Testis (tissue), 3 donors: ENCODE results near the gene ARHGAP23. TPM values are rescaled to one million over a fixed set of nuclear protein-coding genes. Genes with fewer than 3 reads are reported as not detected.

Experiments used
- DNase-seq: peaks from one replicate; pipeline ENCODE4 v3.0.0-alpha.2; 2019
- H3K27ac ChIP-seq, 2 donors: fragments of 200-600 bp; sonication (generic); one replicate each; pipeline ENCODE4 v1.5.1; 2019
- H3K27me3 ChIP-seq: fragments of 200-600 bp; sonication (generic); one replicate; pipeline ENCODE4 v1.5.1; 2019
- H3K36me3 ChIP-seq: fragments of 200-600 bp; sonication (generic); one replicate; pipeline ENCODE4 v1.5.1; 2017; ENCODE audit warnings: low read depth; ENCODE audit errors: missing control alignments
- H3K4me1 ChIP-seq: fragments of 200-600 bp; sonication (generic); one replicate; pipeline ENCODE4 v1.5.1; 2019
- H3K4me3 ChIP-seq, 2 donors: fragments of 200-600 bp; sonication (generic); one replicate each; pipeline ENCODE4 v1.5.1; 2017 to 2019
- H3K9me3 ChIP-seq: fragments of 200-600 bp; sonication (generic); one replicate; pipeline ENCODE4 v1.5.1; 2017
- POLR2A ChIP-seq: fragments of 450-650 bp; IDR thresholded peaks from one replicate; pipeline ENCODE4 v1.6.1; 2017; ENCODE audit warnings: antibody characterized with exemption, mild to moderate bottlenecking, moderate library complexity
- WGBS, 2 donors: methylation state at CpG; one replicate each; pipeline ENCODE4 v1.1.5; 2018; 5-methylcytosine and 5-hydroxymethylcytosine counted together
- intact Hi-C: fragments of 100-400 bp; cut with DNase I; formaldehyde crosslinking; loops from one replicate; pipeline ENCODE4 v1.15.1; 2023; ENCODE audit warnings: low total_unique reads
- polyA plus RNA-seq: library from polyadenylated mRNA; stranded (reverse); fragments of 350-450 nt; fragmentation: Illumina TruSeq; extraction: RNeasy Lipid Tissue Mini Kit (QIAGEN cat#74804); gene quantifications from one replicate; pipeline ENCODE4 v1.2.3, GENCODE V29; 2014; ENCODE audit warnings: low read depth, low replicate concordance; ENCODE audit not compliant: insufficient read depth
- total RNA-seq, 2 donors: library from RNA; depleted of rRNA; stranded (reverse); fragments of >200 nt; gene quantifications; one replicate each; pipeline ENCODE4 v1.2.3, GENCODE V29; 2016
- TF ChIP-seq, protein P1 (sequence below), 3 experiments: fragments of 450-650 bp in 2 of 3; fragments of 200-600 bp in 1 of 3; sonication (generic) in 1 of 3; IDR thresholded peaks; one replicate each; pipeline ENCODE4 v1.5.1; 2016 to 2019; ENCODE audit warnings: antibody characterized with exemption in 3 of 3, mild to moderate bottlenecking in 2 of 3, moderate library complexity in 1 of 3

The ARHGAP23 gene
- total and polyA plus RNA-seq, 3 donors from 2014 or later = 78.0 to 235 (median 146) TPM

DNA sequence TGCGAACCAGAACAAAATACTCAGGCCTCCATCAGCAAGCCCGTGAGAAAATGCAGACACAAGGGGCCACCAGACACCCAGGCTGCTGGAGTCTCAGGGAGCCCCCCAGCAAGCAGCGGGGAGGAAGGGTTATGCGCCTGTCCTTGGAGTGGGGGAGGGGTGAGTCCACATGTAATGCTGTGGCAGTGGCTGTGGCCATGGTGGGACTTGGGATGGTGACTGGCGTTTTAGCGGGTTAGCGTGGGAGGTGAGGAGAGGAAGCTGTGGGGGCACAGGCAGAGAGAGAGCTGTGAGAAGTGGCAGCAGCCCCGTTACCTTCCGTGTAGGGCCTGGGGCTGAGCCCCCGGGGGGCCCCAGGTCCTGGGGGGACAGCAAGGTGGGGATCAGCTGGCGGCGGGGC lies 119.2 kb downstream of the ARHGAP23 start:
- Histone ChIP-seq H3K27ac (no peak overlapping the region), H3K27me3 (no peaks in the 10 kb centered on the region), H3K9me3 (no peaks in the 10 kb centered on the region), H3K36me3 (no peaks in the 10 kb centered on the region), H3K4me1 (no peaks in the 10 kb centered on the region), H3K4me3 (no peak overlapping the region)
- TF ChIP-seq, protein P1, sequence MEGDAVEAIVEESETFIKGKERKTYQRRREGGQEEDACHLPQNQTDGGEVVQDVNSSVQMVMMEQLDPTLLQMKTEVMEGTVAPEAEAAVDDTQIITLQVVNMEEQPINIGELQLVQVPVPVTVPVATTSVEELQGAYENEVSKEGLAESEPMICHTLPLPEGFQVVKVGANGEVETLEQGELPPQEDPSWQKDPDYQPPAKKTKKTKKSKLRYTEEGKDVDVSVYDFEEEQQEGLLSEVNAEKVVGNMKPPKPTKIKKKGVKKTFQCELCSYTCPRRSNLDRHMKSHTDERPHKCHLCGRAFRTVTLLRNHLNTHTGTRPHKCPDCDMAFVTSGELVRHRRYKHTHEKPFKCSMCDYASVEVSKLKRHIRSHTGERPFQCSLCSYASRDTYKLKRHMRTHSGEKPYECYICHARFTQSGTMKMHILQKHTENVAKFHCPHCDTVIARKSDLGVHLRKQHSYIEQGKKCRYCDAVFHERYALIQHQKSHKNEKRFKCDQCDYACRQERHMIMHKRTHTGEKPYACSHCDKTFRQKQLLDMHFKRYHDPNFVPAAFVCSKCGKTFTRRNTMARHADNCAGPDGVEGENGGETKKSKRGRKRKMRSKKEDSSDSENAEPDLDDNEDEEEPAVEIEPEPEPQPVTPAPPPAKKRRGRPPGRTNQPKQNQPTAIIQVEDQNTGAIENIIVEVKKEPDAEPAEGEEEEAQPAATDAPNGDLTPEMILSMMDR (IDR thresholded peaks at IDR 0.05) = no peak
- no peak for TF ChIP-seq POLR2A
- 90 to 92% methylated on average over 10 to 12 of the region's 12 CpGs for WGBS, 2 donors
- intact Hi-C loops = no loop called here
- DNase-seq = no peak

DNA sequence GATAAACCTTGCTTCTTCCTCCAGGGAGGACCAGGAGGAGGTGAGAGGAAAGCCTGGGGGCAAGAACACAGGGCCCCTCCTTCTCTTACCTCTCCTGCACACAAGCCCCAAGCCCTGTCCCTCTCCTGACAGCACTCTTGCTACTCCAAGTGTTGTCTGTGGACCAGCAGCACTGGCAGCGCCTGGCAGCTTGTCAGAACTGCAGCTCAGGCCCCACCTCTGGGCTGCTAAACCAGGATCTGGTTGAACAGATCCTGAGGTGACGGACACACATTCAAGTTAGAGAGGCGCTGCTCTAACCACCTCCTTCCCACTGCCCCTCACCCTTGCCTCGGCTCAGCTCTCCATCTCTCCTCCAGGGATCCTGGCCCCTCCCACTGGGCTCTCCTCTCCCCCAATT lies 121.0 kb downstream of the ARHGAP23 start:
- Histone ChIP-seq H3K4me3 (no peak overlapping the region), H3K36me3 (no peaks in the 10 kb centered on the region), H3K9me3 (no peaks in the 10 kb centered on the region), H3K27ac (no peak overlapping the region), H3K4me1 (no peaks in the 10 kb centered on the region), H3K27me3 (no peaks in the 10 kb centered on the region)
- intact Hi-C loops = no loop called here
- DNase-seq = no peak
- 89% methylated on average over 3 to 4 of the region's 4 CpGs for WGBS, 2 donors
- no peak for TF ChIP-seq POLR2A
- TF ChIP-seq, protein P1 (IDR thresholded peaks at IDR 0.05) = no peak

DNA sequence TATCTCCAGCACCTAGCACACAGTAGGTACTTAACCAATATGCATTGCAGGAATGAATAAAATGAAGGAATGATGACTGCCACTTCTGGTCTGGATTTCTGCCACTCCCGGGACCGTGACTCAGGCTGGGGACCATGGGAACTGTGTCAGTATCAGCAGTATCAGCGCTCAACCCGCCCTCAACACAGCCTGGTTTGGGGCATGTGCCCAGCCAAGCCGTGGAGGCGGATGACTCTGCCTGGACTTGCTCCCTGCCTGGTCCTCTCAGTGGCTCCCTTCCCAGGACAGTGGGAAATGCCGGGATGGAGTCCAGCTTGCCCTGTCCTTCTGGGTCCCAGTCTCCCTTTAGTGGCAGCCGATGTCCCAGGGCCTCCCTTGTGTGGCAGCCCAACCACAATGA lies 122.4 kb downstream of the ARHGAP23 start:
- WGBS, 2 donors = 44 to 49% methylated on average over 7 to 8 of the region's 8 CpGs
- peak; percentile 83 for DNase-seq

DNA sequence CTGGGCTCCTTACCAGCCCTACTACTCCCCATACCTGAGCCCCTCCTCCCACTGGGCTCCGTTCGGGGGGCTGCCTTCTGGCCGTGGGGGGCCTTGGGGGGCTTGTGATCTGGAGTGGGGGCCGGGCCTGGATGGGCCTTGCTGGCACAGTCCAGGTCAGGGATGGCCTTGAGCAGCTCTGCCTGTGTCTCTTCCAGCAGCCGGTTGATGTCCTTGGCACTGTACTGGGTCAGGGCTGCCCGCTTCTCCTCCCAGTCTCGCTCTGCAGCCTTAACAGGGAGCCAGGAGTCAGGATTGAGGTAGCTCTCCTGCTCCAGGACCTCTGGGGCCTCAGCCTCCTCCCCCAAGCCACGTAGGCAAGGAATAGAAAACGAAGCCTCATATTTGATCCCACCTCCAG lies 122.9 kb downstream of the ARHGAP23 start:
- H3K36me3 ChIP-seq = no peaks in the 10 kb centered on the region
- H3K4me1 ChIP-seq = no peaks in the 10 kb centered on the region
- no peak overlapping the region for H3K27ac ChIP-seq
- TF ChIP-seq, protein P1 (IDR thresholded peaks at IDR 0.05) = no peak
- TF ChIP-seq POLR2A = no peak
- 49 to 59% methylated on average over 5 to 9 of the region's 9 CpGs for WGBS, 2 donors
- intact Hi-C loops = loop anchor here (10.0 kb wide), 1 partner anchor 114 kb away; no protein-coding TSS in a partner anchor
- no peaks in the 10 kb centered on the region for H3K27me3 ChIP-seq
- no peak overlapping the region for H3K4me3 ChIP-seq
- no peak for DNase-seq
- no peaks in the 10 kb centered on the region for H3K9me3 ChIP-seq

More for the DNA sequence above, 122.4 kb downstream of the ARHGAP23 start:
- no peaks in the 10 kb centered on the region for H3K36me3 ChIP-seq
- H3K4me1 ChIP-seq = no peaks in the 10 kb centered on the region
- no peaks in the 10 kb centered on the region for H3K9me3 ChIP-seq
- no peak for TF ChIP-seq POLR2A
- TF ChIP-seq, protein P1 (IDR thresholded peaks at IDR 0.05) = no peak
- H3K27me3 ChIP-seq = no peaks in the 10 kb centered on the region
- no peak overlapping the region for H3K4me3 ChIP-seq
- H3K27ac ChIP-seq = no peak overlapping the region
- intact Hi-C loops = loop anchor here (10.0 kb wide), 1 partner anchor 114 kb away; no protein-coding TSS in a partner anchor

DNA sequence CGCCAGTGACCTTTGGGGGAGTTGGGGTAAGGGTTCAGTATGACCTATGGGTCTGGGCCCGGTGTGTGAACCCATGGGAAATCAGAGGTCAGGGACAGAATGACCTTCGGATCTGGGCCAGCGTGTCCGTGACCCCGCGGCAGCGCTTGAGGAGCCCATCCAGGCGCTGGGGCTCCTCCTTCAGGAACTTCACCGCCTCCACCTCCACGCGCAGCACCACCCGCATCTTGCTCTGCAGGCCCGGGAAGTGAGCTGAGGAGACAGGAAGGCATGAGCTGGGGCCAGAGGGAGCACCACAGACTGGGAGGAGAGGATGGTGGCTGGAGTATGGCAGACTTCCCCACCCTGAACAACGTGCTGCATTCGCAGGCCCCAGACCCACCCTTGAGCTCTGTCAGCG lies 124.1 kb downstream of the ARHGAP23 start:
- no peak for DNase-seq
- no peaks in the 10 kb centered on the region for H3K9me3 ChIP-seq
- intact Hi-C loops = loop anchor here (10.0 kb wide), 1 partner anchor 112 kb away; no protein-coding TSS in a partner anchor
- H3K4me3 ChIP-seq = no peak overlapping the region
- no peak overlapping the region for H3K27ac ChIP-seq
- TF ChIP-seq, protein P1 (IDR thresholded peaks at IDR 0.05) = no peak
- no peak for TF ChIP-seq POLR2A
- no peaks in the 10 kb centered on the region for H3K36me3 ChIP-seq
- no peaks in the 10 kb centered on the region for H3K27me3 ChIP-seq
- H3K4me1 ChIP-seq = peaks cover under 1% of the 10 kb centered on the region
- 93 to 94% methylated on average over 6 to 17 of the region's 17 CpGs for WGBS, 2 donors
